Omental fat pad (tissue), 4 donors: ENCODE results near the gene TRIO. TPM values are rescaled to one million over a fixed set of nuclear protein-coding genes. Genes with fewer than 3 reads are reported as not detected.

Experiments used
- ATAC-seq: fragments of 150-250 bp; one replicate; pipeline ENCODE4 v1.9.1; 2016; ENCODE audit warnings: mild to moderate bottlenecking, moderate library complexity; ENCODE audit not compliant: low FRiP score
- DNase-seq: peaks from one replicate; pipeline ENCODE4 v3.0.0-alpha.2; 2019; ENCODE audit warnings: low spot score
- total RNA-seq, 4 donors: library from RNA; depleted of rRNA; stranded (reverse); fragments of >200 nt; gene quantifications; one replicate each; pipeline ENCODE4 v1.1.0, GENCODE V29; 2016
- TF ChIP-seq, protein P1 (sequence below), 3 donors: fragments of 450-650 bp; IDR thresholded peaks; one replicate each; pipeline ENCODE4 v1.5.1; 2016 to 2017; ENCODE audit warnings: antibody characterized with exemption in 3 of 3, mild to moderate bottlenecking in 3 of 3, moderate library complexity in 2 of 3

TRIO gene
- total RNA-seq, 4 donors from 2014 or later = 125 to 370 (median 193) TPM

DNA sequence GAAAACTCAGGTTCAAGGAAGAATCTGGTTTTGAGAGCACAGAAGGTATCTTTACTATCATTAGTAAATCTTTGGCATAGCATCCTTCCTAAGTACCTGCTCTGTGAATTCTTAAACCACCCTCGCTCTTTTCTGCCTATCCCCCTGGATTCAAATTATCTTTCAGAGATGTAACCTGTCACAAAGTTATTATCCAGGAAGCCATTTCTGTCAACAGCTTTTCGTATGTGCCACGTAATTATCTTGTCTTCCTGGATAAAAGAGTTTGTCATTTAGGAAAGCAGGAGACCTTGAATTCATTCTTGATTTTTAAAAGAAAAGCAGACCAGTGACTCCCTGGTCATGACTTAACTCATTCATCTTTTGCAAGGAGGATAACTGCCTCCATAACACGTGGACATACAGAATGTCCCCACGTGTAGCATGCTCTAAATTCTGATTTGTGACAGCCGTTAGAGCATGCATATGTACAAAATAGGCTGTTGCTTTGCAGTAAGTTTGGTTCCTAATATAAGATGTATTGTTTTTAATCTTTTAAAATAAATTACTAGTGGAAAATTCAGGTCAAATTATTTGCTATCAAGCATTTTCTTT is 189.0 kb downstream of the TRIO start:
- DNase-seq (no peak), ATAC-seq (no peak)
- TF ChIP-seq, protein P1, sequence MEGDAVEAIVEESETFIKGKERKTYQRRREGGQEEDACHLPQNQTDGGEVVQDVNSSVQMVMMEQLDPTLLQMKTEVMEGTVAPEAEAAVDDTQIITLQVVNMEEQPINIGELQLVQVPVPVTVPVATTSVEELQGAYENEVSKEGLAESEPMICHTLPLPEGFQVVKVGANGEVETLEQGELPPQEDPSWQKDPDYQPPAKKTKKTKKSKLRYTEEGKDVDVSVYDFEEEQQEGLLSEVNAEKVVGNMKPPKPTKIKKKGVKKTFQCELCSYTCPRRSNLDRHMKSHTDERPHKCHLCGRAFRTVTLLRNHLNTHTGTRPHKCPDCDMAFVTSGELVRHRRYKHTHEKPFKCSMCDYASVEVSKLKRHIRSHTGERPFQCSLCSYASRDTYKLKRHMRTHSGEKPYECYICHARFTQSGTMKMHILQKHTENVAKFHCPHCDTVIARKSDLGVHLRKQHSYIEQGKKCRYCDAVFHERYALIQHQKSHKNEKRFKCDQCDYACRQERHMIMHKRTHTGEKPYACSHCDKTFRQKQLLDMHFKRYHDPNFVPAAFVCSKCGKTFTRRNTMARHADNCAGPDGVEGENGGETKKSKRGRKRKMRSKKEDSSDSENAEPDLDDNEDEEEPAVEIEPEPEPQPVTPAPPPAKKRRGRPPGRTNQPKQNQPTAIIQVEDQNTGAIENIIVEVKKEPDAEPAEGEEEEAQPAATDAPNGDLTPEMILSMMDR (IDR thresholded peaks at IDR 0.05) = no peak

DNA sequence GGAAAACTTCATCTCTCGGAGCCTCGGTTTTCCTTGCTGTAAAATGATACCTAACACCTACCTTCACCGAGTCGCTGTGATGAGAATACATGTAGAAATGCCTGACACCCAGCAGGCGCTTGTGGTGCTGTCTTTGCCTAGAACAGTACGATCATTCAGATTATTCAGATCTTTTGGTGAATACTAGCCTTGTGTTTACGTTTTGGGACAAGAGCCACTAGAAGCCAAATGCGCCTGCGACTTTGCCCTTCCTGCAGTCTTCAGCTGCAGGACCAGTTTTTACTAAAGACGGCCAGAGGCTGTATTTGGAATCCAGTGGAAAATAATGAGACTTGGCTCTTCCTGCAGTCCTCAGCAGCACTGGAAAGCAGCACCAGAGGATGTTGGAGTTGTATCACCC is 189.6 kb downstream of the TRIO start:
- ATAC-seq = no peak
- DNase-seq = no peak
- TF ChIP-seq, protein P1 (IDR thresholded peaks at IDR 0.05) = no peak

DNA sequence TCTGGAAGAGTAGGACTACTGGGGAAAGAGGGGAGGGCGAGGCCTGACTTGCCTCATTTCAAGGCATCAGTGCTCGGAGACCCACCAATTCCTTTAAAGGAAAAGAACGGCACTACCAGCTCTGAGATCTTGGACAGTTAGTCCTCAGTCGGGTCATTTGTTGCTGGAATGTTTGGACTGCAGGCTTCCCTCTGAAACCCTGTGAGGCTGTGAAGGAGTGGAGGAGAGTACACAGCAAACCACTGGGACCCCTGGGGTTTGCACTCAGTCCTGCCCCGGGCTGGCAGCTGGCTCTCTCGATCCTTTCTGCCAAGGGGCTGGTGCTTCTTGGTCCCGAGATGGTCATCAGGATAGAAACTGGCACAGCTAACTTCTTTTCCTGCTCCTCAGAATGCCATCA is 194.5 kb downstream of the TRIO start:
- ATAC-seq = no peak
- TF ChIP-seq, protein P1 (IDR thresholded peaks at IDR 0.05) = no peak
- no peak for DNase-seq

DNA sequence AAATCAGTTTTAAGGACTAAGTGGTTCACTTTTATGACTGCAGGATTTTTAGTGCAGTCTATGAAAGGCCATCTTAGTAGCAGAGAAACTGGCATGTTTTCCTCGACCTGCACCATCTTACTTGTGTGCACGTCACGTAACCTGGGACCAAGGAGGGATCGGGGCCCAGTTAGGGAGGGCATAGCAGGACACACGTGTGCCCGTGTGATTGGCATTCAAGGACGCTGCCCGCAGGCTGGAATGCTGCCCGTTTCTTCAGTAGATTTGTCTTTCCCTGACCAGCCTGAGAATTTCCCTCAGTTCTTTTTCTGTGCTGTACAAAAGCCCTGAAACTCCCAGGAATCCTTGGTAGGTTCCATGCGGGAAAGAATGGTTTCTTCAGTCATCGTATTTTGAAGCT is 196.3 kb downstream of the TRIO start:
- ATAC-seq (no peak), DNase-seq (no peak)
- TF ChIP-seq, protein P1 (IDR thresholded peaks at IDR 0.05) = no peak

DNA sequence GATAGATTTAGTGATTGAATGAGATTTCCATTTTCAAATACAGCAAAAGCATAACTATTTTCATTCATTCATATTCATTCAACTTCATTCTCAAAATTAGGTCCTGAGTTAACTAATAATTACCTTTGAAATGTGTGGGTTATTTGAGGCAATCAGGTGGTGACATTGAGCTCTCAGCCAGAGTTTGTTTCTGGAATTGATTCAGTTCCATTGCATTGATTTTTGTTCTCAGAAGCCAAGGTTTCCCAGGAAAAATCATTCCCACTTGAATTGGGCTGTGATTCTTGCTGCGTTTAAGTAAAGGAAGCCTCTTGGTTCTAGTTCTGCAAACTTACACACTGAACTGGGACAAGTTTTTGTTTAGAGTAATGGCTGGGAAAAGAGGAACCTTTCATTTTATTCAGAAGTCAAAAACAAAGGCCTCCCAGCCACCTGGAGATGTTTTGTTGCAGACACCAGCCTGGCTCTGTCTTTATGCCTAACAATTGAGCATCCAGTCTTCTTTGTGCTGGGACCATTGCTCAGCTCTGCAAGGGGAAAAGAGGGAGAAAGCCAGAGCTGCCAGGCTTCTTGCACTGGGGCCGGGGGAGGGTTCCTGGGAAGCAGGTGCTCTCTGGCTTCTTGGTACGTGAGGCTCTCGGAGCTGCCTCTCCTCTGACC is 198.6 kb downstream of the TRIO start:
- TF ChIP-seq, protein P1 (IDR thresholded peaks at IDR 0.05) = no peak
- ATAC-seq (no peak), DNase-seq (no peak)

DNA sequence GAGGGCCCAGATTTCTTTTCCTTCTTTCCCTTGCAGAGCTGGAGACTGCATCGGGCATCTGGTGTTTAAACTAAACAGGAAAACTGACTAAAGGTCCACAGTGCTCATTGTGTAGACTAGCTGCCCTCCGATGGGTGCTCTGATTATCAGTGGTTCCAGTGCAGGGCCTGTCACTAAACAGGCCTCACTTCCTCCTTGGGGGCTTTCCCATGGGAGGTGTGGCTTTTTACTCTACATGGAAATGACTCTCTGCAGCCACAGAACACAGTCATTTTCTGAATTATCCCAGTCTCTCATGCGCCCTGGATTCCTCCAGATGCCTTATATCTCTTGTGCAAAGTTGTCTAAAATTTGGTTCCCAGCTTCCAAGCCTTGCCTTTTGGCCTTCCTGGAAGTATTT is 199.2 kb downstream of the TRIO start:
- TF ChIP-seq, protein P1 (IDR thresholded peaks at IDR 0.05) = no peak
- DNase-seq = no peak
- no peak for ATAC-seq

DNA sequence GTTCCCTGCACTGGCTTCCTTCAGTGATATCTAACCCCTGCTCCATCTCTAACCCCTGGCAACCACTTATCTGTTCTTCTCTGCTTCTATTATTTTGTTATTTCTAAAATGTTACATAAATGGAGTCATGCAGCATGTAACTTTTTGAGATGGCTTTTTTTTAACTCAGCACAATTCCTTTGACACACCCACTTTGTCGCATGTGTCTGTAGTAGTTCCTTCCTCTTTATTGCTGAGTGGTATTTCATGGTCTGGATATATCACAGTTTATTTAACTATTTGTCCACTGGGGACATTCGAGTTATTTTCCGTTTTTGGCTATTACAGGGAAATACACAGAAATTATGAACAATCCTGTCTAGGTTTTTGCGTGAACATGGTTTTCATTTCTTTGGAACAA is 200.2 kb downstream of the TRIO start:
- DNase-seq (no peak), ATAC-seq (no peak)
- TF ChIP-seq, protein P1 (IDR thresholded peaks at IDR 0.05) = no peak
